Measurements from ENCODE around the gene SP140L.
"Not testable (repeated sequence)": the region's sequence is repeated elsewhere in the genome, so short reads cannot be mapped to it uniquely, and the experiment has no call there.

SP140L gene

GRCh38 chr2:230324503-230324902, 2.5 kb upstream of the SP140L start:
- no peak for DNase-seq

GRCh38 chr2:230325316-230326243, 1.4 kb upstream of the SP140L start:
- no peak for DNase-seq

DNA sequence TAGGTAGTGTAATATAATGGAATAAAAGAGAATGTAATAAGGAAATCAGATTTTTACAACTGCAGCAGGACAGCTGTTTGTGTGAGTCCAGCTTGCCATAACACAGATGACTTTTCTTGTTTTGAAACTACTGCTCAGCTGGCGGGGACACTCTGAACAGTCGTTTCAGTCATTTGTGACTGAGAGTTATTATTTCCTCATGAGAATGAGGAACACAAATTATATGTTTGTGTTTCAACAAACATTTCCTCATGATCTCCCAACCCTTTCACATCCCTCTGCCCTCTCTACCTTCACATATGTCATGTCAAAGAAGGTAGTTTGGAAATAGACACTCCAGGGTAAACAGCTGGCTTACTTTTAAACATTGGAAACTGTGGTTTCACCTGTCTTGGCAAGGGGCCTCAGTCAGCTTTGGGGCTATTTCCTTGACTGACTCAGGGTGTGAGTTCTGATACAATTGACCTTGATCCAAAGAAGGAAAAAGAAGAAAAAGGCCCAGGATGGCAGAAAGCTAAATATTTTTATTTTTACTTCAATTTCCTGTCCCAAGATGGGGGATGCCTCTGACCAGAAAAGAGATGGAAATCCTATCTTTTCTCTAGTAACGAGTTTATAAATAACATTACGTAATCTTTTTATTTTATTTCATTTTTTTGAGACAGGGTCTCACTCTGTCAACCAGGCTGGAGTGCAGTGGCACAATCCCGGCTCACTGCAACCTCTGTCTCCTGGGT, 593 bp downstream of the SP140L start:
- DNase-seq = no peak

GRCh38 chr2:230328155-230328458, 1.1 kb downstream of the SP140L start:
- no peak for DNase-seq

DNA sequence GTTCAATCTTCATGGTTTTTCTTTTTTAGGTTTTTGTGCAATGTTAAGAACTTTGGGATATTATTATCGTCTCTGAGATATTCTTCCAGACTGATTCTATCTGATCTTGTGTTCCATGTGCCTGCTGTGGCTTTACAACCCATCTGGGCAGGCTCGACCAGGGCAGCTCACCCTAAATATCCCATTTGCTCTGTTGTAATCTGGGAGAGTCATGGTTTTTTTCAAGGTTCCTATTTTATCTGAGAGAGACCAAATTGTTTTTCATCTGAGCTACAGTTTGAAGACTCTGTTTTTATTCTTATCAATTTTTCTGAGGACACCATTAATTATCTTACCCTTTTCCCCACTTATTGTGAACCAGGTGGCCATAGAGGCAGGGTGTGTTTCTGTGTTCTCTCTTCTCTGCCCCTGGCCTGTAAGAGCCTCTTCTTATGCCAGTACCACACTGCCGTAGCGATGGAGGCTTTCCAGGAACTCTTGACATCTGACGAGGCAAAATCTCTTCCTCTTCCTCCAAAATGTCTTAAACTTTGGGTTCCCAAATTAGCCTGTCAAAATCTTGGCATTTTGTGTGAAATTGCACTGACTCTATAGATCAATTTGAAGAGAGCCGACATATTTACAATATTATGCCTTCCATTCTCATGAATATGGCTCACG, 3.1 kb downstream of the SP140L start:
- DNase-seq = no peak

DNA sequence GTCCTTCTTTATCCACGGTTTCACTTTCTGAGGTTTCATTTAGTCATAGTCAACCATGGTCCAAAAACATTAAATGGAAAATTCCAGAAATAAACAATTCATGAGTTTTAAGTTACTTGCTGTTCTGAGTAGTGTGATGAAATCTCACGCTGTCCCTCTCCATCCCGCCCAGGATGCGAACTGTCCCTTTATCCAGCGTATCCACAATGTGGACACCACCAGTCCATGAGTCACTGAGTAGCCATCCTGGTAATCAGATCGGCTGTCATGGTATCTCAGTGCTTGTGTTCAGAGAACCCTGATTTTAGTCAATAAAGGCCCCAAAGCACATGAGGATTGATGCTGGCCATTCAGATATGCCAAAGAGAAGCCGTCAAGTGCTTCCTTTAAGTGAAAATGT, 3.7 kb downstream of the SP140L start:
- no peak for DNase-seq

GRCh38 chr2:230335461-230335863, 8.5 kb downstream of the SP140L start:
- no peak for DNase-seq

DNA sequence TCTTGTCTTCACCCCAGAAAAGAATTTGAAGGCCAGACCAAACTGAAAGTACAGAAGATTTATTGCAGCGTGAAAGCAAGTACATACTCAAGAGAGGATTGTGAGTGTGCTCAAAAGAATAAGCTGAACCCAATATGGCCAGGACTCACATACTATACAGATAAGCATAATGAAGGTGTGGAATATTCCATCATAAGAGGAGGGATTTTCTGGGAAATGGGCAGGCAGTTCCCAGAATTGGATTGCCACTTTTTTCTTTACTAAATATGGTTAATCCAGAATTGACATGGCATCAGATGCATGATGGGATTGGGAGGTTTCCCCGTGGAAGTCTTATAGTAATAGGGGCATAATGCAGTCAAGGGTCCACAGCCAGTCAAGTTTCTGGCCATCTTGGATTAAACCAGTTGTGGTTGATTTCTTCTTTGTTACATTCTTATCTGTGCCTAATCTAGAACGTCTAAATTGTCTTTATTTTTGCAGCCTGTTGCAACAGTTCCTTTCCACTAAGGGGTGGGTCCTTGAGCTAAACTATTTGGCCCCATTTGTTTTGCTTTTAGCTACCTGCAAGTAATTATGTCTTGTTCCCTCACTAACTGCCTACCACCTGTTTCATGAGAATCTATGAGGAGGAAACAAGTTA, 9.0 kb downstream of the SP140L start:
- no peak for DNase-seq

DNA sequence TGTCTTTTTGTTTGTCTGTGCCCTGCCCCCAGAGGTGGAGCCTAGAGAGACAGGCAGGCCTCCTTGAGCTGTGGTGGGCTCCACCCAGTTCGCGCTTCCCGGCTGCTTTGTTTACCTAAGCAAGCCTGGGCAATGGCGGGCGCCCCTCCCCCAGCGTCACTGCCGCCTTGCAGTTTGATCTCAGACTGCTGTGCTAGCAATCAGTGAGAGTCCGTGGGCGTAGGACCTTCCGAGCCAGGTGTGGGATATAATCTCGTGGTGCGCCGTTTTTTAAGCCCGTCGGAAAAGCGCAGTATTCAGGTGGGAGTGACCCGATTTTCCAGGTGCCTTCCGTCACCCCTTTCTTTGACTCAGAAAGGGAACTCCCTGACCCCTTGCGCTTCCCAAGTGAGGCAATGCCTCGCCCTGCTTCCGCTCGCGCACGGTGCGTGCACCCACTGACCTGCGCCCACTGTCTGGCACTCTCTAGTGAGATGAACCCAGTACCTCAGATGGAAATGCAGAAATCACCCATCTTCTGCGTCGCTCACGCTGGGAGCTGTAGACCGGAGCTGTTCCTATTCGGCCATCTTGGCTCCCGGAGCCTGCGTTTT, 15.0 kb downstream of the SP140L start:
- not testable (repeated sequence) for DNase-seq

- not testable (repeated sequence) for DNase-seq
These were observed 16.1 kb downstream of the SP140L start for GRCh38 chr2:230343041-230343624.

GRCh38 chr2:230343747-230344146, 16.8 kb downstream of the SP140L start:
- DNase-seq = no peak

DNA sequence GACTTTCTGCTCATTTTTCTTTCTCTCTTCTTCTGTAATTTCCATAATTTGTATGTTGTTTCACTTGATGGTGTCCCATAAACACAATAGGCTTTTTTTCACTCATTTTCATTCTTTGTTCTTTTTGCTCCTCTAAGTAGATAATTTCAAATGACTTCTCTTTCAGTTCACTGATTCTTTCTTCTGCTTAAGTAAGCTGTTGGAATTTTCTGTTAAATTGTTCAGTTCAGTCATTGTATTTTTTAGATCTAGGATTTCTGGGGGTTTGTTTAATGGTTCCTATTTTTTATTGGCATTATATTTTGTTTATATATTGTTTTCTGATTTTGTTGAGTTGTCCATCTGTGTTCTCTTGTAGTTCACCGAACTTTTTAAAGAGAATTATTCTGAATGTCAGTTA, 19.5 kb downstream of the SP140L start:
- DNase-seq = no peak

DNA sequence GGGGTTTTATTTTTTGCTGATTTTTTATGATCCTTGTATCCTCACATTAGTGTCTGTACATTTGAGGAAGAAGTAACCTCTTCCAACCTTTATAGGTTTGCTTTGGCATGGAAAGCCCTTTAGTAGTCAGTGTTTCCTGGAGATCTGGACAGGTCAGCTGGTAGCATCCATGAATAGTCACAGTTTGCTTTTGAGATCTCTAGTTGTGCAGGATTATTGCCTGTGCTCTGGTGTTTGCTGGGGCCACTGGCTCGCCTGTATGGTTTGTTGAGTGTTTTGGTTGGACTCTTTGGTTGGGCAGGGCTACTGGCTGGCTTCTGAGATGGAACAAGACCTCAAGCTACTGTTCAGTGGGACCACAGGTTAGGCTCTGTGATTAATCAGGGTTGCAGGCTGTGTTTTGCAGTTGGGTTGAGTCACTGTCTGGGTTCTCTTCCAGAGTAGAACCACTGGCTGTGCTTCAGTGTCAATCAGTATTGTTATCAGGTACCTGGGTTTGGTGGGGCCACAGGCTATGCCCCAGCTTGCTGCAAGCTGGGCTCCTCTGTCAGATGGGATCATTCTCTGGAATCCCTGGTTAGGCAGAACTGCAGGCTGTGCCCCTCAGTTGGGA, 20.0 kb downstream of the SP140L start:
- DNase-seq = no peak

GRCh38 chr2:230347659-230348305, 20.8 kb downstream of the SP140L start:
- no peak for DNase-seq

- DNase-seq = no peak
These were observed 21.8 kb downstream of the SP140L start for GRCh38 chr2:230348787-230349186.

DNA sequence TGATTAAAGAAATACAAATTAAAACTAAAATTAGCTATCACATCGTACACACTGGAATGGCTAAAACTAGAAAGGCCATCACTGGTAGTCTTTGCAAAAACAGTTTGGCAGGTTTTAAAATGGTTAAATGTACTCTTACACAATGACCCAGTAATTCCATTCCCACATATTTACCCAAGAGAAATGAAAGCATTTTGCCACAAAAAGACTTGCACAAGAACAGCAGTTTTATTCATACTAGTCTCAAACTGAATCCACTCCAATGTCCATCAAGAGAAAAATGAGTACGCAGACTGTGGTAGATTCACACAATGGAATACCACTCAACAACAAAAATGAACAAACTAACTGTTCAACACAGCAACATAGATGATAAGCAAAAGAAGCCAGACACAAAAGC, 29.1 kb downstream of the SP140L start:
- no peak for DNase-seq

DNA sequence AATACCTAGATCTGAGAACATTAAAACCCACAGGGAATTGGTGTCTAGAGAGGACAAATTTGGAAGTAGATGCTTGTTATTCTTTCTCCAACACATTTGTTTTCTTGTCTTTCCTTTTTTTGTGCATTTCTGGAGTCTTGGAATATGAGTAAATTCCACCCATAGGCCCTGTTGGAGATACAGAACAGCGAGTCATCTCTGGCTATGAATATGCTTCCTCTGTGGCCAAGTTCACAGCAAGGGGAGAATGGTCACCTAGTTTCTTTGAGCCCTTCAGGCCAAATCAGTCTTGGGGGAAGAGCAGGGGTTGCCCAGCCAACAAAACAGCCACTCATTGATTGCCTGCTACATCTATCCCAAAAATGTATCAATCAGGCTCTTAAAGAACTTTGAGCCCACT, 31.3 kb downstream of the SP140L start:
- DNase-seq = no peak

GRCh38 chr2:230360028-230360427, 33.0 kb downstream of the SP140L start:
- no peak for DNase-seq

GRCh38 chr2:230362030-230362691, 35.2 kb downstream of the SP140L start:
- DNase-seq = no peak

DNA sequence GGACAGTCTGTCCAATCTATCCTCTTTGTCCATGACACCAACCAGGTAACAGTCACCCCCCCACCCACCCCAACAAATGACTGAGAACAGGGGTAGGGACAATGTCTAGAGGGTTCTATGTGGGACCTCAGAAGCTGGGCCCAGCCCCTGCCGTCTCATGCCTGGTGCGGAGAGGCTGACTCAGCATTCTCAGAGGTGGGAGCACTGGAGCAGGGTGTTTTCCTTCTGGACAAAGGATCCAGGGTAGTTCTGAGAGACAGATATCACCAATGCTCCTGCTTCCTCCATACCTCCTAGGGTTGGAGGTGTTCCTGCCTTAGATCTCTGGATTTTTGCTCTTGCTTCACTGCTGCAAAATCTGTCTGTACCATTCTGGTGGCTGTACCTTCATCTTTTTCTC, 55.1 kb downstream of the SP140L start:
- no peak for DNase-seq

GRCh38 chr2:230383453-230383852, 56.5 kb downstream of the SP140L start:
- no peak for DNase-seq

Data from stimulated activated CD4-positive, alpha-beta T cell treated with anti-CD3 and anti-CD28 coated beads, Interleukin-4, amount 100 ng/mL, for 1 hour (primary cell).